ENCODE measurements around the gene TINCR.

TINCR gene

GRCh38 chr19:5562280-5562679, 5.5 kb downstream of the TINCR start:
- no peak overlapping the region for H3K4me3 ChIP-seq (ENCODE audit: low read depth, low read length)
- in situ Hi-C loops (cut with HindIII; ENCODE audit: low sequenced_read_pairs): no loop called here
- DNase-seq (ENCODE audit: low read depth): no peak
- TF ChIP-seq CTCF (IDR thresholded peaks at IDR 0.05; ENCODE audit: low read depth, low read length, missing control alignments): no peak

- no peak overlapping the region for H3K4me3 ChIP-seq (ENCODE audit: low read depth, low read length)
- in situ Hi-C loops (cut with HindIII; ENCODE audit: low sequenced_read_pairs): no loop called here
- no peak for DNase-seq (ENCODE audit: low read depth)
- peak; percentile 33 for TF ChIP-seq CTCF (IDR thresholded peaks at IDR 0.05; ENCODE audit: low read depth, low read length, missing control alignments)
These were observed 6.2 kb downstream of the TINCR start for GRCh38 chr19:5561559-5561958.

- DNase-seq (ENCODE audit: low read depth): no peak
- in situ Hi-C loops (cut with HindIII; ENCODE audit: low sequenced_read_pairs): no loop called here
- TF ChIP-seq CTCF (IDR thresholded peaks at IDR 0.05; ENCODE audit: low read depth, low read length, missing control alignments): no peak
- no peak overlapping the region for H3K4me3 ChIP-seq (ENCODE audit: low read depth, low read length)
These were observed 7.6 kb downstream of the TINCR start for GRCh38 chr19:5560156-5560555.

GRCh38 chr19:5559804-5560133, 8.0 kb downstream of the TINCR start:
- no peak overlapping the region for H3K4me3 ChIP-seq (ENCODE audit: low read depth, low read length)
- TF ChIP-seq CTCF (IDR thresholded peaks at IDR 0.05; ENCODE audit: low read depth, low read length, missing control alignments): no peak
- in situ Hi-C loops (cut with HindIII; ENCODE audit: low sequenced_read_pairs): loop anchor here (10.0 kb wide), 1 partner anchor 75 kb away; no protein-coding TSS in a partner anchor
- DNase-seq (ENCODE audit: low read depth): no peak

GRCh38 chr19:5558101-5558621, 9.6 kb downstream of the TINCR start:
- DNase-seq (ENCODE audit: low read depth): no peak
- H3K4me3 ChIP-seq (ENCODE audit: low read depth, low read length): no peak overlapping the region
- in situ Hi-C loops (cut with HindIII; ENCODE audit: low sequenced_read_pairs): loop anchor here (10.0 kb wide), 1 partner anchor 73 kb away; no protein-coding TSS in a partner anchor
- no peak for TF ChIP-seq CTCF (IDR thresholded peaks at IDR 0.05; ENCODE audit: low read depth, low read length, missing control alignments)

- H3K4me3 ChIP-seq (ENCODE audit: low read depth, low read length): no peak overlapping the region
- no peak for DNase-seq (ENCODE audit: low read depth)
- no peak for TF ChIP-seq CTCF (IDR thresholded peaks at IDR 0.05; ENCODE audit: low read depth, low read length, missing control alignments)
- in situ Hi-C loops (cut with HindIII; ENCODE audit: low sequenced_read_pairs): loop anchor here (10.0 kb wide), 1 partner anchor 73 kb away; no protein-coding TSS in a partner anchor
These were observed 10.1 kb downstream of the TINCR start for GRCh38 chr19:5557691-5558090.
